ENCODE measurements around the gene HIPK3. TPM values are rescaled to one million over a fixed set of nuclear protein-coding genes. Genes with fewer than 3 reads are reported as not detected.

The HIPK3 gene
- total and polyA plus RNA-seq, 5 experiments from 2014 or later = 22.1 to 84.0 (median 29.9) TPM

GRCh38 chr11:33375688-33376311 lies 118.6 kb downstream of the HIPK3 start, which contains the start of gene KIAA1549L:
KIAA1549L (plus strand) TSS chr11:33376108.
- peaks cover 0 to 11% (median 5%) of the 10 kb centered on the region in 4 donors for H3K4me1 Mint-ChIP-seq
- POLR2A ChIA-PET = no interaction called here
- DNase-seq = no peak
- H3K27me3 Mint-ChIP-seq = peaks cover 23 to 53% (median 31%) of the 10 kb centered on the region in 5 donors
- no peaks in the 10 kb centered on the region for H3K36me3 Mint-ChIP-seq
- peak within 1 kb of the TSS; percentile 18 to 75 (median 52) for H3K4me3 Mint-ChIP-seq
- H3K27ac Mint-ChIP-seq = peak within 1 kb of the TSS in 1 of 10 donors; percentile 45
- H3K9me3 Mint-ChIP-seq = no peaks in the 10 kb centered on the region
- no peak for ATAC-seq

- Mint-ChIP-seq H3K36me3 (no peaks in the 10 kb centered on the region), H3K4me1 (peaks cover 0 to 11% (median 5%) of the 10 kb centered on the region in 4 donors), H3K4me3 (peak overlapping the region in 5 of 10 donors; percentile 3 to 39 (median 18)), H3K27me3 (peaks cover 23 to 53% (median 31%) of the 10 kb centered on the region in 5 donors), H3K27ac (no peak overlapping the region), H3K9me3 (no peaks in the 10 kb centered on the region)
- no peak for ATAC-seq
- POLR2A ChIA-PET = no interaction called here
- no peak for DNase-seq
Observed at GRCh38 chr11:33376331-33377310, 119.4 kb downstream of the HIPK3 start.

- Mint-ChIP-seq H3K4me1 (peaks cover 0 to 11% (median 5%) of the 10 kb centered on the region in 4 donors), H3K36me3 (no peaks in the 10 kb centered on the region), H3K4me3 (peak overlapping the region in 5 of 10 donors; percentile 3 to 24 (median 18)), H3K9me3 (no peaks in the 10 kb centered on the region), H3K27ac (no peak overlapping the region), H3K27me3 (peaks cover 23 to 53% (median 31%) of the 10 kb centered on the region in 5 donors)
- no peak for DNase-seq
- no peak for ATAC-seq
- POLR2A ChIA-PET = no interaction called here
Observed at GRCh38 chr11:33377412-33378370, 120.5 kb downstream of the HIPK3 start.

GRCh38 chr11:33379947-33380346 lies 122.8 kb downstream of the HIPK3 start:
- Mint-ChIP-seq H3K9me3 (no peaks in the 10 kb centered on the region), H3K27me3 (peaks cover 7 to 40% (median 17%) of the 10 kb centered on the region in 5 donors), H3K27ac (no peak overlapping the region), H3K36me3 (no peaks in the 10 kb centered on the region), H3K4me3 (no peak overlapping the region), H3K4me1 (peaks cover 0 to 11% (median 5%) of the 10 kb centered on the region in 4 donors)
- ATAC-seq = no peak
- POLR2A ChIA-PET = no interaction called here
- DNase-seq = no peak

- peaks cover 0 to 7% (median 0%) of the 10 kb centered on the region in 4 donors for H3K4me1 Mint-ChIP-seq
- no peak overlapping the region for H3K4me3 Mint-ChIP-seq
- peaks cover 0 to 13% (median 2%) of the 10 kb centered on the region in 9 donors for H3K9me3 Mint-ChIP-seq
- peaks cover 0 to 18% (median 9%) of the 10 kb centered on the region in 5 donors for H3K27me3 Mint-ChIP-seq
- no peak overlapping the region for H3K27ac Mint-ChIP-seq
- POLR2A ChIA-PET = no interaction called here
- DNase-seq (no peak), ATAC-seq (no peak)
- peaks cover 0 to 4% (median 0%) of the 10 kb centered on the region in 3 donors for H3K36me3 Mint-ChIP-seq
Observed at GRCh38 chr11:33383075-33383919, 126.1 kb downstream of the HIPK3 start.

DNA sequence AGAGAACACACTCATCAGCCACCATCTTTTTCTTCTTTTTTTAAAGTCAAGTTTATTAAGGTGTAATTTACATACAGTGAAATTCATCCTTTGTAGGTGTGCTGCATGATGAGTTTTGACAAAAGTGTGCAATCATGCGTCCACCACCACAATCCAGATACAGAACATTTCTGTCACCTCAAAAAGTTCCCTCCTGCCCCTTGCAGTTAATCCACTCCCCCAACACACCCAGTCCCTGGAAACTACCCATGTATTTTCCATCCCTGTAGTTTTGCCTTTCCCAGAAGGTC lies 126.7 kb downstream of the HIPK3 start:
- DNase-seq = no peak
- ATAC-seq = no peak
- Mint-ChIP-seq H3K27me3 (peaks cover 0 to 14% (median 8%) of the 10 kb centered on the region in 5 donors), H3K36me3 (peaks cover 0 to 4% (median 0%) of the 10 kb centered on the region in 3 donors), H3K27ac (no peak overlapping the region), H3K4me1 (peaks cover 0 to 10% (median 0%) of the 10 kb centered on the region in 4 donors), H3K4me3 (no peak overlapping the region), H3K9me3 (peaks cover 0 to 13% (median 2%) of the 10 kb centered on the region in 9 donors)
- POLR2A ChIA-PET = no interaction called here

DNA sequence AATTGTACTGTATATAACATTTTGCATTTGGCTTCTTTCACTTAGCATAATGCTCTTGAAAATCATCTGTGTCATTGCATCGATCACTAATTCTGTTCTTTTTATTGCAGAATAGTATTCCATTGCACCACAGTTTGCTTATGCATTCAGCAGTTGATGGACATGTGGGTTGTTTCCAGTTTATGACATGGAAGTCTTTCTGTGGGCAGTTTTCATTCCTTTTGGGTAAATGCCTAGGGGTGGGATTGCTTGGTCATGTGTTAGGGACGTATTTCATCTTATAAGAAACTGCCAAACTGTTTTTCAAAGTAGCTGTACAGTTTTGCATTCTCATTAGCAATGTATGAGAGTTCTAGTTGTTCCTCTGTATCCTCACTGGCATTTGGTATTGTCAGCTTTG lies 127.0 kb downstream of the HIPK3 start:
- Mint-ChIP-seq H3K9me3 (peaks cover 0 to 13% (median 2%) of the 10 kb centered on the region in 9 donors), H3K4me3 (no peak overlapping the region), H3K36me3 (peaks cover 0 to 4% (median 0%) of the 10 kb centered on the region in 3 donors), H3K27me3 (peaks cover 0 to 12% (median 8%) of the 10 kb centered on the region in 5 donors), H3K4me1 (peaks cover 0 to 13% (median 0%) of the 10 kb centered on the region in 4 donors), H3K27ac (no peak overlapping the region)
- POLR2A ChIA-PET = no interaction called here
- ATAC-seq (no peak), DNase-seq (no peak)

GRCh38 chr11:33387581-33387980 lies 130.4 kb downstream of the HIPK3 start:
- Mint-ChIP-seq H3K36me3 (peaks cover 0 to 4% (median 0%) of the 10 kb centered on the region in 3 donors), H3K4me1 (peaks cover 0 to 16% (median 0%) of the 10 kb centered on the region in 4 donors), H3K4me3 (no peak overlapping the region), H3K27ac (no peak overlapping the region), H3K27me3 (peaks cover under 1 to 10% (median 4%) of the 10 kb centered on the region in 5 donors), H3K9me3 (peaks cover 0 to 13% (median 2%) of the 10 kb centered on the region in 9 donors)
- DNase-seq (no peak), ATAC-seq (no peak)
- POLR2A ChIA-PET = no interaction called here

DNA sequence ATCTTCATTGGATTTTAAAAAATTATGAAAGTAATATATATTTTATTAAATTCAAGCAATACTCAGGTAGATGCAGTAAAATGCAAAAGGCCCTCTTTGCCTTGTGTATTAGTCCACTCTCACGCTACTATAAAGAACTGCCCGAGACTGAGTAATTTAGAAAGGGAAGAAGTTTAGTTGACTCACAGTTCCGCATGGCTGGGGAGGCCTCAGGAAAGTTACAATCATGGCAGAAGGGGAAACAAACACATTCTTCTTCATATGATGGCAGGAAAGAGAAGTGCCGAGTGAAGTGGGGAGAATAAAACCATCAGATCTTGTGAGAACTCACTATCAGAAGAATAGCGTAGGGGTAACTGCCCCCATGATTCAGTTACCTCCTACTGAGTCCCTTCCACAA lies 130.8 kb downstream of the HIPK3 start:
- Mint-ChIP-seq H3K36me3 (peaks cover 0 to 4% (median 0%) of the 10 kb centered on the region in 3 donors), H3K9me3 (peaks cover 0 to 13% (median 2%) of the 10 kb centered on the region in 9 donors), H3K27me3 (peaks cover 4 to 10% (median 6%) of the 10 kb centered on the region in 5 donors), H3K4me1 (peaks cover 0 to 16% (median 0%) of the 10 kb centered on the region in 4 donors), H3K4me3 (no peak overlapping the region), H3K27ac (no peak overlapping the region)
- DNase-seq (no peak), ATAC-seq (no peak)
- POLR2A ChIA-PET = no interaction called here

DNA sequence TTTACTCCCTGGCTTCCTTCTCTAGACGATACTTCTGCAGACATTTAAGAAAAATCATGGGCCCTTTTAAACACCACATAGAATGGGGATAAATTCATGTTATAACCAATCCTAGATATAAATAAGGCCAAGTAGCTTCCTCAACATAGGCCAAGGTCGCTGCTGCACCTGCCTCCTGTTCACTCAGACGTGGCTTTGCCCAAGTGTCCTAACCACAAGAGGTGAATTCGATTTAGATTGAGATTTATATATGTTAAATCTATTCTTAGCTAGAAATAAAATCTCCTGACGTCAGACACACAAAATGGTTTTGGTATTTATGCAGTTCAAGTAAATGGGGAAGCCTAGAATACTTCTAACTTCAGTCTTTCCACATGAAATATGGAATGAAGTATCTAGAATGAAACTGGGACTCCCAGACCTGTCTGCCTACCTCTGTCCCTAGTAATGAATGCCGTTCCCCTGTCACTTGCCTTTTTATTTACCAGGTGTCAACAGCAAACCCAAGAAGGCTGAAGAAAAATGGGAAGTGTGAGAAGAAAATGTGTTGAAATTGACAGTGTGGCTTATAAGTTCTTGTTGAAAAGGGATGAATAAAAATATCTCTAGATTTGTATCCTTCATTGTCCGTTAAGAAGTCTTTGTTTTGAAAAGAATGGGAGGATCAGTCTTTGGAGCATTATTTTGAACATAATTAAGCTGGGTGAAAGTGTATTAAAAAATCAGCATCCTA lies 131.8 kb downstream of the HIPK3 start:
- Mint-ChIP-seq H3K4me3 (no peak overlapping the region), H3K9me3 (peaks cover 0 to 13% (median 2%) of the 10 kb centered on the region in 9 donors), H3K4me1 (peaks cover 0 to 16% (median 0%) of the 10 kb centered on the region in 4 donors), H3K27me3 (peaks cover 3 to 16% (median 11%) of the 10 kb centered on the region in 5 donors), H3K36me3 (peaks cover 0 to 4% (median 0%) of the 10 kb centered on the region in 3 donors), H3K27ac (peak overlapping the region in 1 of 10 donors; percentile 18)
- DNase-seq (no peak), ATAC-seq (no peak)
- POLR2A ChIA-PET = no interaction called here

DNA sequence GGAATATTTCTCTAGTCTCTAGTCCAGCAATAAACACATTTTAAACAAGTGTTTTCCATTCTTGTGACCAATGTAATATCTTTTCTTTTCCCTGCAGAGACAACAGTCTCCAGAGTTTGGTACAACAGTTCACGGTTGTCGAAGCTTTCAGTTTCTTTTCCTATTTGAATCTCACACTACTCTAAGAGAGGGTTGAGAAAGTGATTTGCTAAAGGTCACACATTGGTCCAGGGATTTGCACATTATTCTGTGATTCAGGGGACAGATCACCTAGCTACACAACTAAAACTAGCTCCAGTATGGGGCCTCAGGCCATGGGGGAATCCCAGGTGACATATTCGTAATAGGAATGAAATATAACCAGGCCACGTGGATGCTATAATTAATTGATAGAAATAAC lies 132.5 kb downstream of the HIPK3 start:
- no peak for ATAC-seq
- H3K27ac Mint-ChIP-seq = no peak overlapping the region
- no peak overlapping the region for H3K4me3 Mint-ChIP-seq
- H3K4me1 Mint-ChIP-seq = peaks cover 0 to 16% (median 0%) of the 10 kb centered on the region in 4 donors
- peaks cover 2 to 16% (median 11%) of the 10 kb centered on the region in 5 donors for H3K27me3 Mint-ChIP-seq
- DNase-seq = no peak
- peaks cover 0 to 13% (median 2%) of the 10 kb centered on the region in 9 donors for H3K9me3 Mint-ChIP-seq
- H3K36me3 Mint-ChIP-seq = peaks cover 0 to 4% (median 0%) of the 10 kb centered on the region in 3 donors
- POLR2A ChIA-PET = no interaction called here

All from naive thymus-derived CD8-positive, alpha-beta T cell (primary cell).